PFSK-1 (cell line): Measurements from ENCODE around the gene TUBA4A.

Source experiments
- FOXP2 ChIP-seq: optimal IDR thresholded peaks from 2 replicates; pipeline ENCODE3; 2011; ENCODE audit warnings: borderline replicate concordance, control low read depth, inconsistent platforms; ENCODE audit not compliant: insufficient read depth; ENCODE audit errors: extremely low read length, extremely low read depth
- POLR2AphosphoS5 ChIP-seq: IDR thresholded peaks from 2 replicates; pipeline ENCODE4 v1.6.1; 2012; ENCODE audit warnings: low read depth, mild to moderate bottlenecking, control low read depth, low read length, moderate library complexity
- SIN3A ChIP-seq: IDR thresholded peaks from 2 replicates; pipeline ENCODE4 v1.6.1; 2012; ENCODE audit warnings: mild to moderate bottlenecking, low read length, moderate library complexity, borderline replicate concordance; ENCODE audit not compliant: insufficient read depth
- TAF1 ChIP-seq: IDR thresholded peaks from 2 replicates; pipeline ENCODE4 v1.6.1; 2012; ENCODE audit warnings: low read length, control low read depth, borderline replicate concordance; ENCODE audit not compliant: insufficient read depth
- TF ChIP-seq, protein P1 (sequence below), 2 experiments: IDR thresholded peaks; 2 replicates each; pipeline versions ENCODE4 v1.6.1 to v1.8.0; 2011 to 2012; ENCODE audit warnings: low read depth in 2 of 2, low read length in 2 of 2, control low read depth in 1 of 2, inconsistent platforms in 1 of 2, mild to moderate bottlenecking in 1 of 2, moderate library complexity in 1 of 2; ENCODE audit not compliant: insufficient read depth in 1 of 2

The TUBA4A gene

DNA sequence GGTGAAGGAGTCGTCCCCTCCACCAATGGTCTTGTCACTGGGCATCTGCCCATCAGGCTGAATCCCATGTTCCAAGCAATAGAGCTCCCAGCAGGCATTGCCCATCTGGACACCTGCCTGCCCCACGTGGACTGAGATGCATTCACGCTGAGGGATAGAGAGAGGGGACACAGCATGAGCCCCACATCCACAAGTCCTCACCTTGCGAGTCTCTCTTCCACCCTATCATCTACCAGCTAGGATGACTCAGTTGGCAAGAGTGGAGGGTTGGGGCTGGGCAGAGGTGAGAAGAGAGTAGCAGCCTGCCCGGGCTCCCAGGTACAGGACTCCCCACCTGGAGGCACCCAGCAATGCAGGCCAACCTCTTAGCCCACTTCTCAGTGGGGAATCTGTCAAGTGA, 1.6 kb downstream of the TUBA4A start:
- TF ChIP-seq, protein P1, sequence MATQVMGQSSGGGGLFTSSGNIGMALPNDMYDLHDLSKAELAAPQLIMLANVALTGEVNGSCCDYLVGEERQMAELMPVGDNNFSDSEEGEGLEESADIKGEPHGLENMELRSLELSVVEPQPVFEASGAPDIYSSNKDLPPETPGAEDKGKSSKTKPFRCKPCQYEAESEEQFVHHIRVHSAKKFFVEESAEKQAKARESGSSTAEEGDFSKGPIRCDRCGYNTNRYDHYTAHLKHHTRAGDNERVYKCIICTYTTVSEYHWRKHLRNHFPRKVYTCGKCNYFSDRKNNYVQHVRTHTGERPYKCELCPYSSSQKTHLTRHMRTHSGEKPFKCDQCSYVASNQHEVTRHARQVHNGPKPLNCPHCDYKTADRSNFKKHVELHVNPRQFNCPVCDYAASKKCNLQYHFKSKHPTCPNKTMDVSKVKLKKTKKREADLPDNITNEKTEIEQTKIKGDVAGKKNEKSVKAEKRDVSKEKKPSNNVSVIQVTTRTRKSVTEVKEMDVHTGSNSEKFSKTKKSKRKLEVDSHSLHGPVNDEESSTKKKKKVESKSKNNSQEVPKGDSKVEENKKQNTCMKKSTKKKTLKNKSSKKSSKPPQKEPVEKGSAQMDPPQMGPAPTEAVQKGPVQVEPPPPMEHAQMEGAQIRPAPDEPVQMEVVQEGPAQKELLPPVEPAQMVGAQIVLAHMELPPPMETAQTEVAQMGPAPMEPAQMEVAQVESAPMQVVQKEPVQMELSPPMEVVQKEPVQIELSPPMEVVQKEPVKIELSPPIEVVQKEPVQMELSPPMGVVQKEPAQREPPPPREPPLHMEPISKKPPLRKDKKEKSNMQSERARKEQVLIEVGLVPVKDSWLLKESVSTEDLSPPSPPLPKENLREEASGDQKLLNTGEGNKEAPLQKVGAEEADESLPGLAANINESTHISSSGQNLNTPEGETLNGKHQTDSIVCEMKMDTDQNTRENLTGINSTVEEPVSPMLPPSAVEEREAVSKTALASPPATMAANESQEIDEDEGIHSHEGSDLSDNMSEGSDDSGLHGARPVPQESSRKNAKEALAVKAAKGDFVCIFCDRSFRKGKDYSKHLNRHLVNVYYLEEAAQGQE (IDR thresholded peaks at IDR 0.05; ENCODE audit: insufficient read depth in 1 of 2, low read depth in 2 of 2, low read length in 2 of 2): no peak

- TF ChIP-seq SIN3A: no peak
- no peak for TF ChIP-seq TAF1
Measured at GRCh38 chr2:219251656-219252055, 2.1 kb downstream of the TUBA4A start.

DNA sequence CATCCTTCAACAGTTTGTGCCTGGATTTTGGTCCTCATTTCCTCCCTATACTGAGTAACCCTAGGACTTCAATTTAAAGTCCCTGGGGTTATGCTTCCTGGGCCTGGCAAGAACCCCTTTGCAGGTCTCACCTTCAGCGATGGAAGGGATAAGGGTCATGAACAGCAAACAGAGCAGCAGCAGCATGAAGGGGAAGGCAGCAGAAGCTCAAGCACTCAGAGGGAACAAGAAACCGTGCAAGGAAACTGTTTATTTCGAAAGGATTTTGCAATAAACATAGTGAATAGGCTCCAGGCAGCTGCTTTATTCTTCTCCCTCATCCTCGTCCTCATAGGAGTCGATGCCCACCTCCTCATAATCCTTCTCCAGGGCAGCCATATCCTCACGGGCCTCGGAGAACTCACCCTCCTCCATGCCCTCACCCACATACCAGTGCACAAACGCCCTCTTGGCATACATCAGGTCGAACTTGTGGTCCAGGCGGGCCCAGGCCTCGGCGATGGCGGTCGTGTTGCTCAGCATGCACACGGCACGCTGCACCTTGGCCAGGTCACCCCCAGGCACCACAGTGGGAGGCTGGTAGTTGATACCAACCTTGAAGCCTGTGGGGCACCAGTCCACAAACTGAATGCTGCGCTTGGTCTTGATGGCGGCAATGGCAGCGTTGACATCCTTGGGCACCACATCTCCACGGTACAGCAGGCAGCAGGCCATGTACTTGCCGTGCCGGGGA, 3.5 kb downstream of the TUBA4A start:
- TF ChIP-seq FOXP2 (no peak), POLR2AphosphoS5 (no peak), TAF1 (no peak), SIN3A (no peak)
- TF ChIP-seq, protein P1 (IDR thresholded peaks at IDR 0.05; ENCODE audit: insufficient read depth in 1 of 2, low read depth in 2 of 2, low read length in 2 of 2): no peak

- no peak for TF ChIP-seq TAF1
- TF ChIP-seq, protein P1 (IDR thresholded peaks at IDR 0.05; ENCODE audit: insufficient read depth in 1 of 2, low read depth in 2 of 2, low read length in 2 of 2): no peak
- TF ChIP-seq SIN3A: no peak
- no peak; the same call in 1 of the 2 replicates for TF ChIP-seq POLR2AphosphoS5
- no peak for TF ChIP-seq FOXP2
Measured at GRCh38 chr2:219249203-219249980, 4.3 kb downstream of the TUBA4A start.

- TF ChIP-seq, protein P1 (IDR thresholded peaks at IDR 0.05; ENCODE audit: insufficient read depth in 1 of 2, low read depth in 2 of 2, low read length in 2 of 2): no peak
- no peak for TF ChIP-seq FOXP2
Measured at GRCh38 chr2:219248845-219249202, 4.9 kb downstream of the TUBA4A start.
